Gastrocnemius medialis (tissue), 4 donors: Measurements from ENCODE around the gene TOR1B.

ENCODE experiments used
- POLR2A ChIP-seq, 2 donors: fragments of 450-650 bp; IDR thresholded peaks; one replicate each; pipeline ENCODE4 v1.6.1; 2017; ENCODE audit warnings: antibody characterized with exemption in 2 of 2, mild to moderate bottlenecking in 2 of 2, moderate library complexity in 2 of 2
- TF ChIP-seq, protein P1 (sequence below), 5 experiments: fragments of 450-650 bp in 3 of 5; fragments of 200-600 bp in 2 of 5; sonication (generic) in 2 of 5; IDR thresholded peaks in 4 of 5; conservative IDR thresholded peaks in 1 of 5; 1 replicate in 4 of 5; 2 replicates in 1 of 5; pipeline ENCODE4 v1.5.1; 2016 to 2019; ENCODE audit warnings: antibody characterized with exemption in 5 of 5, mild to moderate bottlenecking in 3 of 5, moderate library complexity in 3 of 5

DNA sequence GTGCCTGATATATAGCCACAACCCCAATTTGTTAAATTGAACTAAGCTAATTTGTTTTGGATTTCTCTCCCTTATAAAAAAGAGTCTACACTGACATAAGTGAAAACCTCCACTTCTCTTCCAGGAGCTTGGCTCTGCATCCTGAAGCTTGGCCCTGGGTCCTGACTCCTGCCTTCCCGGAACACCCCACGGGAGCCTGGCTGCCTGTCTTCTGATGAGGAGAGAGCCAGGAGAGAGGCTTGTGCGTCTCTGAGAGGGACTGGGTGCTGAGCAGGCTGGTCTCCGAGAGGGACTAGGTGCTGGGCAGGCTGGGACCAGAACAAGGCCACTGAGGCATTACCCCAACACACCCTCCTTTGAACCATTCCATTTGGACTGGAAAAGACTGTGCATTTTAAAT is 43.7 kb upstream of the TOR1B start:
- TF ChIP-seq POLR2A (IDR thresholded peaks at IDR 0.05): no peak
- TF ChIP-seq, protein P1, sequence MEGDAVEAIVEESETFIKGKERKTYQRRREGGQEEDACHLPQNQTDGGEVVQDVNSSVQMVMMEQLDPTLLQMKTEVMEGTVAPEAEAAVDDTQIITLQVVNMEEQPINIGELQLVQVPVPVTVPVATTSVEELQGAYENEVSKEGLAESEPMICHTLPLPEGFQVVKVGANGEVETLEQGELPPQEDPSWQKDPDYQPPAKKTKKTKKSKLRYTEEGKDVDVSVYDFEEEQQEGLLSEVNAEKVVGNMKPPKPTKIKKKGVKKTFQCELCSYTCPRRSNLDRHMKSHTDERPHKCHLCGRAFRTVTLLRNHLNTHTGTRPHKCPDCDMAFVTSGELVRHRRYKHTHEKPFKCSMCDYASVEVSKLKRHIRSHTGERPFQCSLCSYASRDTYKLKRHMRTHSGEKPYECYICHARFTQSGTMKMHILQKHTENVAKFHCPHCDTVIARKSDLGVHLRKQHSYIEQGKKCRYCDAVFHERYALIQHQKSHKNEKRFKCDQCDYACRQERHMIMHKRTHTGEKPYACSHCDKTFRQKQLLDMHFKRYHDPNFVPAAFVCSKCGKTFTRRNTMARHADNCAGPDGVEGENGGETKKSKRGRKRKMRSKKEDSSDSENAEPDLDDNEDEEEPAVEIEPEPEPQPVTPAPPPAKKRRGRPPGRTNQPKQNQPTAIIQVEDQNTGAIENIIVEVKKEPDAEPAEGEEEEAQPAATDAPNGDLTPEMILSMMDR (IDR thresholded peaks at IDR 0.05 in 4 of 5, conservative IDR thresholded peaks at IDR 0.05 in 1 of 5): no peak
